GM21576 (cell line): Measurements from ENCODE around the gene TNNT2.

Experiments
- ATAC-seq: cut with Tn5 transposase; IDR thresholded peaks from one replicate; pipeline ENCODE4 v1.9.1; 2021; ENCODE audit warnings: mild to moderate bottlenecking, moderate library complexity; ENCODE audit not compliant: unreplicated experiment

Gene TNNT2

DNA sequence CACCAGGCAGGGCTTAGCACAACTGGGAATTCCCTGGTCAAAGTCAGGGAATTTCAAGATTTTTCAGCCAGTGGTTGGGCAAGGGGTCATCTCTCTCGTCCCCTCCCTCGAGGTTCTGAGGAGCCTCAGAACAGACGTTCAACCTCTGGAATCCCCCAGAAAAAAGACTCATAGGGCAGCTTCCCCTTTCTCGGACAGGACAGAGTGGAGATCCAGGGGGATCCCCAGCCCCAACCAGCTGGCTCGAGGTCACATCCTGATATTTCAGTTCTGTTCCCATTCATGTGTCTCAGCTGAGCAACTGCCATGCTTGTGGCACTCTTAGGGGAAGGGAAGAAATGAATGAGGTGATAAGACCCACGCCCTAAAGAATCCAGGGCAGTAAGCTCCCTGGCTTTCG, 26.6 kb upstream of the TNNT2 start:
- ATAC-seq, result no peak

DNA sequence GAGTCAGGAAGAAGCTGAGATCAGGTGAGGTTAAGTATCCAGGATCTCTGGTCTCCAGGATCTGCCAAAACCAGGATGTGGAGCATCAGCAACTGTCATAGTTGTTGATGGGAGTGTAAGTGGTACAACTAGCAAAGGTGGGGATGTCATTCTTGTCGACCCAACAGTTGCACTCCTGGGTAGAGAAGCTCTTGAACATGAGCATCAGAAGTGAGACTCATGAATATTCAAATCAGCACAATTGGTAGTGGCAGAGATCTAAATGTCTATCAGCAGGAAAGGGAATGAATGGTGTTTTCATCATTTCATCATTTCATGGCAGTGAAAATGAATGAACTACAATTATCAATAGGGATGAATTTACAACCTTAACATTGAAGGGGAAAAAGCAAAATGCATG, 25.9 kb upstream of the TNNT2 start:
- ATAC-seq, result no peak

DNA sequence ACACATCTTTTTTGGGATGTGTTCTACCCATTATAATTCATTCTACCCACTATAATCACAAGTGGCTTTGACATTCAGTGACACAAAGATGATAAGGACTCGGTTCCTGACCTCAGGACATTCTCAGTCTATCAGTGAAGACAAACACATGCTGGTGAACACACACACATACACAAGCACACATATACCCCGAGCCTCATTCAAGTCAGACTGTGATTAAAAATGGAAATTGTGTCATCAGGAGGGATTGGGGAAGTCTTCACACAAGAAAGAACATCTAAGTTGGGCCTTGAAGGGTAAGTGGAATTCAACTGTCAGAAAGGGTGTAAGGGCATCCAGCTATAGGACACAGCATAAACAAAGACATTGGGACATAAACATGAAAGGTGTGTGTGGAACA, 24.2 kb upstream of the TNNT2 start:
- ATAC-seq, result no peak

DNA sequence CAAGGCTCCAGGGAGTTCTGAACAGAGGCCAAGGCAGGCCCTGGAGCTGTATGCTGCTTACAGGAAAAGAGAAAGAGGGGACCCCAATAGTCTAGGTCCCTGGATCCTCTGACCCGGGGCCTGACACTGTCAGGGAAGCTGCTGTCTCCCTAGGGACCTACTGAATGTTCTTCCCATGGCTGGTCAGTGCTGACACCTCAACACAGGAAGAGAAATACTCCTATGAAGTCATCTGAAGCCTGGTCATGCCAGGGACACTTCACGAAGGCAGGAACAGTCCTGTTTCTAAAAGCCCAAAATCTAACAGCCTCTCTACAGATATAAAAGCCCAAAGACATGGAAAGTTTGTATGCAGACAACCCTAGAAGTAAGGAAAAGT, 23.4 kb upstream of the TNNT2 start:
- no peak for ATAC-seq

DNA sequence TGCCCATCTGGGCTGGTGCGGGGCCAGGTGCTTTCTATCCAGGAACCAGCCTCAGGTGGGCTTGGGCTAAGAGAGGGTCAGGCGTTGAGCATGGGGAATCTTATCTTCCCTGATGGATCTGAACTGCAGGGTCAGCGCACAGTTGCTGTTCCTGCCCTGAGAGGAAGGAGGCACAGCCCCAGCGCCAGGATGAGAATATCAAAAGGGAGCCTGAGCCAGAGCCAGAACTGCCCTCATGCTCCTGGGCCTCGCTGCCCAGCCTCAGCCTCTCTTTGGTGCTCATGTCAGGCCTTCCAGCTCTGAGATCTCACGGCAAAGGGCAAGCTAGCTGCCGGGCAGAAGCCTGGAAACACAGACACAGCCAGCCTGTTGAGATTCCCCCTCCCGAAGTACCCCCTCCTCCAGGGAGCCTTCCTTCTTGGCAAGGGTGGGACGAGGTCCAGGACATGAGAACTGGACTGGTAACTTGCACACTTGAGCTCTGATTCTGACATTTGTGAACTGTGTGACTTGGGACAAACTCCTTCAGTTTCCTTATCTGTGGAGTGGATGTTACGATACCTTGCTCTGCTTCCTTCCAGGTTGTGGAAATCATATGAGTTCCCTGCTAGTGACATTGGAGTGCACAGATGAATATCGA, 22.9 kb upstream of the TNNT2 start:
- ATAC-seq, result no peak

DNA sequence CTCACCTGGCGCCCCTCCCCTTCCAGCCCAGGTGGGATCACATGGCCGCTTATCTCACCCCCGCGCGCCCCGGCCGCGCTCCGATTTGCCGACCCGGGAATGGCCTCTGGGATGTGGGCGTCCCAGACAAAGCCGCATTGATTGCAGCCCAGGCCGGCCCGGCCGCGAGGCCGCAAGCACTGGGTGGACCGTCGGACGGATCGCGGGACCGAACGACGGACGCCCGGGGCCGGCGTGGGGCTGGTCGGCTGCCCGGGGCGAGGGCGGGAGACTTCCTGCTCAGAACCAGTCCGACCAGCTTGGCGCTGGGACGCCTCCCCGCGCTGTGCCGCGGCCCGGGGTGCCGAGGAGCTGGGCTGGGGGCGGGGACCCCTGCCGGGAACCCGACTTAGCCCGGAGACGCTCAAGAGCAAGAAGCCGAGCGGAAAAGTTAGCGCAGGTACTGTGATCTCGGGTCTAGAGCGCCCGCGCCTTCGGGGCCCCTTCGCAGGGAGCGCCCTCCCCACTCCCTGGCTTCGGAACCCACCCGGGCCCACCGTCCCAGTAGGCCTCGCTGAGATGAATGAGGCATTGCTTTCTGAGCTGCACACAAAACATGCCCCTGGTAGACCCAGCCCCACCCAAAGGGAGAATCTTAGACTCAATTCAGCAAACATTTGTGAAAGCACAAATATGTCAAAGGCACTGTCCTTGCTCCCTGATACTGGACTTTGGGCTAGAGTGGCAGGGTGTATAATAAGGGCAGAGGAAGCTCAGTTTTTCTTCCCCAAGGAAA, 22.1 kb upstream of the TNNT2 start:
- no peak for ATAC-seq

- ATAC-seq, result no peak
These were observed 21.5 kb upstream of the TNNT2 start, which contains the start of gene LAD1 for GRCh38 chr1:201399018-201399351. TSS of gene LAD1 (minus strand) at chr1:201399324. CDS start at chr1:201399306, 18 bp downstream.

- no peak for ATAC-seq
These were observed 20.2 kb upstream of the TNNT2 start for GRCh38 chr1:201397675-201398074.

DNA sequence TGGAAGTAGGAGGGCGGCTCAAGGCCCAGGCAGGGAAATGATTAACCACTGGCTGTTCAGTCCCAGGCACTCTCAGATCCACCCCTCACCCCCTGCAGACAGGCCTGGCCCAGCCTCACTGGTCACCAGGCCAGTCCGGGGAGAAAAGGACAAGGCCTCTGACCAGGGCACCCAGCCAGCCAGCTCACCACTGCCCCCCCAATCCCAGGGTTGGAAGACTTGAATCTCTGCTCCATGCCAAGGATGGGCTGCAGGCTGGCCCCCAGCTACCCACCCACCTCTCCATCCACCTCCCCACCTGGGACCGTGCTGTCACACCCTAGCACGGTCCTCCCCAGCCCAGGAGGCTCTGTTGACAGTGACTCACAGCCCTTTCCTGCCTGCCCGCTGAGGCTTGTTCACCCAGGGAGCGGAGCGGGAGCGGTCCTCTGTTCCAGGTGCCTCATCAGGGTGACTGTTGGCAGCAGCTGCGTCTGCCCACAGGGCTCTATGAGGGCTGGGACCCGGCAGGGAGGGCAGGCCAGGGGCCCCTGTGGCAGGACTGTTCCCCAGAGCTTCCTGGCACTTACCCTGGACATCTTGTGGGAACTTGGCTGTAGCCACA, 19.5 kb upstream of the TNNT2 start:
- ATAC-seq, result no peak

DNA sequence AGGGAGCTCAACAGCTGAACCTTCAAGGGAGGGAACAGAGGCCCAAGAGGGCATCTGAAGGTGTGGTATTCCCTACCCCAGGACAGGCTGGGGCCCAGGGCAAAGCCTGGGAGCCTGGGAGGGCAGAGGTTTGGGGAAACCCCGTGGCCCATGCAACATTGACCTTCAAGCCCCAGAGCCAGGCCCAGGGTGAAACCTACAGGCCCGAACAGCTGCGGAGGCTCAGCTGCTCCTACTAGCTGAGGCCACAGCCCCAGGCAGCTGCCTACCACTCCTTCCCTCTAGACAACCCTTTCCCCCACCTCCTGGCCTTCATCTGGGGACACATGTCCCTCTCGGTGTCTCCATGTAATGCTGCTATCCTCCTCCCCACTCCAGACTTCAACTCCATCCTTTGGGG, 18.5 kb upstream of the TNNT2 start:
- no peak for ATAC-seq

DNA sequence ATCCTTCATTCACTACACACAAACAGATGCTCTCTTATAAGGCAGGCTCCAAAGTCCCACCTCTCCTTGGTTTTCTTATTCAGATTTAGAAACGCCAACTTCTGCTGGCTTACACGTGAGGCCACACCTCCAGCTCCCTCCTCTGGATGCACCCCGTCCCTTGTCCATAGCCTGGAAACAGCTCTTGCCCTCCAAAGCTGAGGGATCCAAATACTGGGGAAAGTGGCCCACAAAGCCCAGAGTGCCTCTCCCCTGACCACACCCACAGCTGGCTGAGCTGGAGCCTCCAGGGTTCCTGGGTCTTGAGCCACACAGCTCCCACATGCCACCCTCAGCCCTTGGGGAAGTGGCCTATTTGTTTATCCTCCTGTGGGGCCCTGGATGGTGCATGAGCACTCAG, 17.1 kb upstream of the TNNT2 start:
- ATAC-seq, result no peak

- ATAC-seq, result no peak
These were observed 15.6 kb upstream of the TNNT2 start for GRCh38 chr1:201393076-201393475.

GRCh38 chr1:201391651-201392511, 14.4 kb upstream of the TNNT2 start:
- ATAC-seq, result no peak

DNA sequence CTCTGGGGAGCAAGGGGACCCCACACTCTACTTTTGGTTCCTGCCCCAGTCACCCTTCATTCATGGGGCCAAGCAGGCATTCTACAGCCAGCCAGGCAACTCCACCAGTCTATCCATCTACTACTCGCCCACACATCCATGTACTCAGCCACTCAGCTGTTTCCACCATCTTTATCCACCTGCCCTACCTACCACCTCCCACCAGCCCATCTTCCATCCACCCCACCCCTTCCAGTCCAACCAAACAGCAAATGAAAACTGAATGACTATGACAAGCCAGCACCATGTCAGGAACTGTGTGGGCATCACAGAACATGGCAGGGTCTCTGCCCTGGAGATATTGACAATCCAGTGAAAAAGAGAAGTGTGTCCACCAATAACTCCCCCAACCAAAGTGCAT, 13.7 kb upstream of the TNNT2 start:
- no peak for ATAC-seq

DNA sequence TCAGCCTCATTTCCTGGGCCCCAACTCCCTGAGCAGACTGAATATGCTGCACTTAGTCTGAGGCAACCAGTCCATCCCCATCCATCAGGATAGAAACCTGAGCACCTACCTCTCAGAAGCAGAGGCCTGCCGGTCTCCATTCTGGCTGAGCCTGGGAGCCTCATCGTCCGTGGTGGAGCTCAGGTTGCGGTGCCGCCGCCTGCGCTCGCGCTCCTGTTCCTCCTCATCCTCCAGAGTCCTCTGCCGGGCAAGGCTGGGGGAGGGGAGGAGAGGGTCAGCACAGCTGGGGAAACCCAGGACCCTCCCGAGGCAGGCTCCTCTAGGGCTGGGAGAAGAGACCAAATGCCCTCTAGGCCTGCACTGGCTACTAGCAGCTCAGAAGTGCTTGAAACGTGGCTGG, 11.6 kb upstream of the TNNT2 start:
- ATAC-seq, result no peak

DNA sequence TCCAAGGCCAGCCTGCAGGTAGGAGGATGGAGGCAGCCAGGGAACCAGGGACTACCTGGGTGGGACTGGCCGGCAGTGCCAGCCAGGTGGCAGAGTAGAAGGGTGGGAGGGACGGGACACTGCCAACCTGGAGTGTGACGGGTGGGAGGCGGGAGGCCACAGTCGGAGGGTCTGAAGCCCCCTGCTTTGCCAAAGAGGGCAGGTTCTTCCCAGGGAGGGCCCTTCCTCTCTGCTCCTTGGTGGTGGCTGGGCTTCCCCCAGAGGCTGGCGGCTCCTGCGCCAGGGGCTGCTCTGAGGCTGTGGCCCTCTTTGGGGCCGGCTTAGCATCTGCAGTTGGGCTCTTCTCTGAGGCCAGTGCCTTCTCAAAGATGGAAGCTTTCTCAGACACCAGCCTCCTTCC, 8.7 kb upstream of the TNNT2 start:
- no peak for ATAC-seq

DNA sequence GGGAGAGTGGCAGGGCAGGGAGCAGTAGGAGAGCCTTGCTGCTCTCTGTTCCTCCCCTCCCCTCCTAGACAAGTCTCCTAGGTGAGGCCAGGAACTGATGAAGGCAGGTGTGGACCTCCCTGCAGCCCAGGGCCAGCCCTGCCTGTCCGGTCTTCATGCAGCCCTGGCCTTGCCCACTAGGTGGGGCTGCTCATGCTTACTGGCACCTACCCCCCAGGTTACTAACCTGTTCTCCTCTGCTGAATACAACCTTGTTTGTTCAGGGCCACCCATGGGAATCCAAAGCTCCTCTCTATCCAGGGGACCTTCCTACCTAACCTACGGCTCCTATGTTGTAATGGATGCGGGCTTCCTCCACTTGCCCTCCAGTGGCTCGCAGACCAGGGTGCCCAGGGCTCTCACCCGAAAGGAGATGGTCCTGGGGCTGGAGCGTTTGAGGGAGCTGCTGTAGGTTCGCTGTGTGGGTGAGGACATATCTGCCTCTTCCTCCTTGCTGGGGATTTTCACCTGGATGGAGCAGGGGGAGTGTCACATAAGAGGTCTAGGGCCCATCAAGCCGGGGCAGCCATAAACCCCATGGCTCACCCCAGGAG, 7.9 kb upstream of the TNNT2 start:
- no peak for ATAC-seq

DNA sequence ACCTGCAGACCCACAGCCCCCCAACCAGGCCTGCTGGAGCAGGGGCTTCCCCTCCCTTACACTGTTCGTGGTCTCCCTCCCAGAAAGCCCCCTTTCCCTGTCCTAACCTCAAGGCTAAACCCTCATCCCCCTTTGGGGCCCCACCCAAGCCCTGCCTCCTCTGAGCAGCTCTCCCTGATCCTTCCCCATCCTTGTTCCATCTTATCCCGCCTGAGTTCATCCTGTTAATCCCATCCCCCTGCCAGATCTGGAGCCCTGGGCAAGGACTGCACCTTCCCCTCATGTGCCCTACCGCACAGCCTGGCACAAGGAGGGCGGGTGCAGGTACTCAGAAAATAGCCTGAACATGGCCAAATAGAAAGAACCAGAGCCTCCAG, 6.9 kb upstream of the TNNT2 start:
- ATAC-seq, result no peak

DNA sequence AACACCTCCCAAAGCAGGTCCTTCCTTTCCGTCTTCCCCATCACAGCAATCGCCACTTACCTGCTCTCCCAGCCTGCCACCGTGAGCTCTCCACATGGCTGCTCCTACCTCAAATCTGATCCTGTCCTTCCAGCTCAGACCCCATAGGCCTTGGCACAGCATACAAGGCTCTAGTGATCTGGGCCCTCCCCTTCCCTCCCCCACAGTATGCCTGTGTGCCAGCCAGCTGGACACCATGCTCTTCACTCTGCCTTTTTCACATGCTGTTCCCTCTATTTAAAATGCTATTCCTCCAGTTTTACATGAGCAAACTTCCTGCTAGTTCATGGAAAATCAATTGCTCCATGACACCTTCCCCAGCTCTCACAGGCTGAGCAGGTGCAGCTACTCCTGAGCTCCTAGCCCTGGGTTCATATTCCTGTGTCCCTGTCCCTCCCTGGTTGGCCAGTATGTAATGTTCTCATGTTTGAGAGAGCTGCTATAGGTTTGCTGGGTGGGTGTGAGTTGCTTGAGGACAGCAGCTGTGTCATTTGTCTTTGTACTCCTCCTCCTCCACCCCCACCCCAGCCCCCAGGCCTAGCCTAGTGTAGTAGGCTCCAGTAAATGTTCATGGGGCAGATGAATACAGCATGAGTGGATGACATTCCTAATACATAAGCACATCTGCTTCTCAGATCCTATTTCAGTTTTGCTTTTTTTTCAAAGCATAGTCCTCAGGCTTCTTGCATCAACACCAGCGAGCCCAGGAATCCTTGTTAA, 6.3 kb upstream of the TNNT2 start:
- no peak for ATAC-seq

- no peak for ATAC-seq
These were observed 3.6 kb upstream of the TNNT2 start for GRCh38 chr1:201381130-201381529.
